H1 (cell line): ENCODE data around the gene CKS1B. TPM values are rescaled to one million over a fixed set of nuclear protein-coding genes. Genes with fewer than 3 reads are reported as not detected.

Source experiments
- MAFK ChIP-seq: IDR thresholded peaks from 2 replicates; pipeline ENCODE4 v1.6.1; 2012; ENCODE audit warnings: low read depth, mild to moderate bottlenecking, improper control_type of control experiment, low read length
- SIN3A ChIP-seq, 2 experiments: IDR thresholded peaks in 1 of 2; conservative IDR thresholded peaks in 1 of 2; 2 replicates each; pipeline ENCODE4 v1.6.1; 2011 to 2012; ENCODE audit warnings: low read length in 2 of 2, improper control_type of control experiment in 1 of 2, low read depth in 1 of 2, mild to moderate bottlenecking in 1 of 2
- polyA plus RNA-seq, 7 experiments: library from polyadenylated mRNA; depleted of rRNA in 3 of 7; stranded (reverse) in 5 of 7; unstranded in 2 of 7; fragments of >200 nt in 5 of 7; fragments of 200-250 nt in 2 of 7; gene quantifications; 1 replicate in 5 of 7; 2 replicates in 1 of 7; 4 replicates in 1 of 7; pipeline versions ENCODE4 v1.2.1 to v1.2.3, GENCODE V29; 2011 to 2013; ENCODE audit warnings: missing spikeins in 2 of 7, mixed read lengths in 2 of 7
- total RNA-seq: library from RNA; stranded (reverse); fragmentation: NEBNext Ultra II Directional; extraction: Animal tissue kit (Norgen Biotek cat#: 25700); gene quantifications from 2 replicates; pipeline ENCODE4 v1.2.1, GENCODE V29; 2021

The CKS1B gene
- total and polyA plus RNA-seq, 2 of the 8 experiments (the other 6 are each of a cell fraction or from before 2014, with no cell fraction given): 294 to 1,025 TPM

GRCh38 chr1:155003766-155004351 lies 29.4 kb downstream of the CKS1B start (continued):
- TF ChIP-seq MAFK (peak; percentile 20; the same call in 1 of the 2 replicates), SIN3A (conservative IDR thresholded peaks at IDR 0.05 in 1 of 2, IDR thresholded peaks at IDR 0.05 in 1 of 2; ENCODE audit: low read depth in 1 of 2, low read length in 2 of 2) (no peak; a peak in 1 of 4 replicates)
- TF ChIP-seq, all 59 proteins: peak for 5
